Tibial artery (tissue), 4 donors: ENCODE data around the gene COPA.

Experiments
- DNase-seq, 2 donors: peaks; one replicate each; pipeline ENCODE4 v3.0.0-alpha.2; 2019
- H3K27ac ChIP-seq, 2 donors: fragments of 200-600 bp; sonication (generic) in 1 of 2; 1 replicate in 1 of 2; 2 replicates in 1 of 2; pipeline ENCODE4 v1.5.1; 2018 to 2019; ENCODE audit warnings: mild to moderate bottlenecking in 1 of 2
- H3K27me3 ChIP-seq, 2 donors: fragments of 200-600 bp; sonication (generic) in 1 of 2; one replicate each; pipeline versions ENCODE4 v1.5.1 to v1.6.0; 2016 to 2019
- H3K36me3 ChIP-seq, 3 donors: fragments of 200-600 bp; sonication (generic) in 2 of 3; one replicate each; pipeline ENCODE4 v1.5.1; 2016 to 2019; ENCODE audit warnings: mild to moderate bottlenecking in 2 of 3
- H3K4me1 ChIP-seq, 4 donors: fragments of 200-600 bp; sonication (generic) in 2 of 4; 1 replicate in 3 of 4; 2 replicates in 1 of 4; pipeline ENCODE4 v1.5.1; 2016 to 2019
- H3K4me3 ChIP-seq, 2 donors: fragments of 200-600 bp; sonication (generic) in 1 of 2; 1 replicate in 1 of 2; 2 replicates in 1 of 2; pipeline ENCODE4 v1.5.1; 2018 to 2019; ENCODE audit warnings: mild to moderate bottlenecking in 2 of 2
- H3K9me3 ChIP-seq, 3 donors: fragments of 200-600 bp; sonication (generic) in 1 of 3; one replicate each; pipeline ENCODE4 v1.5.1; 2016 to 2019
- CTCF ChIP-seq, 2 experiments: fragments of 200-600 bp in 1 of 2; fragments of 450-650 bp in 1 of 2; IDR thresholded peaks; one replicate each; pipeline ENCODE4 v1.5.1; 2017 to 2019; ENCODE audit warnings: antibody characterized with exemption in 2 of 2, mild to moderate bottlenecking in 1 of 2, moderate library complexity in 1 of 2
- intact Hi-C: fragments of 100-400 bp; cut with DNase I; formaldehyde crosslinking; loops from one replicate; pipeline ENCODE4 v1.15.0; 2023; ENCODE audit warnings: low total_unique reads

COPA gene

GRCh38 chr1:160315359-160315758 lies 27.7 kb downstream of the COPA start:
- no peaks in the 10 kb centered on the region for H3K27me3 ChIP-seq
- no peaks in the 10 kb centered on the region for H3K9me3 ChIP-seq
- no peak for TF ChIP-seq CTCF (IDR thresholded peaks at IDR 0.05)
- no peak for DNase-seq
- H3K4me1 ChIP-seq, result peaks cover 0 to 3% (median 0%) of the 10 kb centered on the region in 4 donors
- no peak overlapping the region for H3K4me3 ChIP-seq
- intact Hi-C loops, result no loop called here
- no peak overlapping the region for H3K27ac ChIP-seq
- H3K36me3 ChIP-seq, result peaks cover 77 to 92% (median 84%) of the 10 kb centered on the region in 3 donors

DNA sequence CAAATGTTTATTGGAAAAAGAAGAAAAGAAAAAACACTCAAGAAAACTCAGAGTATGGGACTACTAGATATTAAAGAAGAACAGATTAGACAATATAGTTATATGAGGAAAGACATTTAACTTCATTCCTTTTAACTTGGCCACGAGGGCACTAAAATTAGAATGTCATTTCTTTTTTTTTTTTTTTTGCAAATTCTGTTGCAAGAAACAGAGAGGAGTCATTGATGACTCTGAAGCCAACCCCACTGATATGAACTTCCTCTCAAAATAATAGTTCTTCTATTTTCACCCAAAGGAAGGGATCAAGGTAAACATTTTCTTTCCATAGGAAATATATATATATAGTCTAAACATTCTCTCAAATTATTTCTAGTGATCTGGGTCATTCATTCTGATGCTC lies 33.5 kb downstream of the COPA start:
- no peak for DNase-seq
- no peaks in the 10 kb centered on the region for H3K27me3 ChIP-seq
- H3K4me3 ChIP-seq, result no peak overlapping the region
- no peak for TF ChIP-seq CTCF (IDR thresholded peaks at IDR 0.05)
- H3K27ac ChIP-seq, result no peak overlapping the region
- H3K9me3 ChIP-seq, result no peaks in the 10 kb centered on the region
- no peaks in the 10 kb centered on the region for H3K4me1 ChIP-seq
- peaks cover 96 to 100% (median 98%) of the 10 kb centered on the region in 3 donors for H3K36me3 ChIP-seq
- intact Hi-C loops, result no loop called here

DNA sequence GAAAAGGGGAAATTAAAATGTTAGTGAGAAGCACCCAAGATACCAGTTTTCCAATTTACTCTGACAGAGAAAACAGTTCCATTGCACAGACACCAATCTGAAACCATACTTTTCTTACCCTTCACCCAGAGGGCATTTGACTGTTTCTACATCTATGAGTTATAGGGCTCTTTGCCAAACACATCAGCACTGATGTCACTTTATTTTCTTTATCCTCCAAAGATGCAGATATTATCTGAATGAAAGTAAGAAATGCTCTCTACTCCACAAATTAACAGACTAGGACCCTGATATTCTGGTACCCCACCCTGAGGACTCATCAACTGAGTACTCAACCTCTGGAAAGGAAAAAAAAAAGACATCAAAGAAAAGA lies 33.9 kb downstream of the COPA start:
- Histone ChIP-seq H3K36me3 (peaks cover 96 to 100% (median 98%) of the 10 kb centered on the region in 3 donors), H3K27ac (no peak overlapping the region), H3K4me1 (no peaks in the 10 kb centered on the region), H3K9me3 (no peaks in the 10 kb centered on the region), H3K4me3 (no peak overlapping the region), H3K27me3 (no peaks in the 10 kb centered on the region)
- TF ChIP-seq CTCF (IDR thresholded peaks at IDR 0.05), result no peak
- intact Hi-C loops, result no loop called here
- DNase-seq, result no peak

- no peaks in the 10 kb centered on the region for H3K9me3 ChIP-seq
- no peak for TF ChIP-seq CTCF (IDR thresholded peaks at IDR 0.05)
- DNase-seq, result no peak
- no peak overlapping the region for H3K4me3 ChIP-seq
- no peaks in the 10 kb centered on the region for H3K4me1 ChIP-seq
- intact Hi-C loops, result no loop called here
- H3K36me3 ChIP-seq, result peaks cover 96 to 100% (median 100%) of the 10 kb centered on the region in 3 donors
- no peak overlapping the region for H3K27ac ChIP-seq
- no peaks in the 10 kb centered on the region for H3K27me3 ChIP-seq
These were observed 34.4 kb downstream of the COPA start for GRCh38 chr1:160308451-160309184.

- intact Hi-C loops, result no loop called here
- no peak for TF ChIP-seq CTCF (IDR thresholded peaks at IDR 0.05)
- Histone ChIP-seq H3K36me3 (peaks cover 94 to 100% (median 96%) of the 10 kb centered on the region in 3 donors), H3K4me1 (no peaks in the 10 kb centered on the region), H3K4me3 (no peak overlapping the region), H3K9me3 (no peaks in the 10 kb centered on the region), H3K27ac (no peak overlapping the region), H3K27me3 (no peaks in the 10 kb centered on the region)
- DNase-seq, result no peak
These were observed 35.8 kb downstream of the COPA start for GRCh38 chr1:160307118-160307791.
